H1 (cell line): ENCODE data around the gene PXDN. TPM values are rescaled to one million over a fixed set of nuclear protein-coding genes. Genes with fewer than 3 reads are reported as not detected.

Experiments
- CTCF ChIA-PET: fragments of 300-600 bp; sonication (Branson Sonifier 250); formaldehyde crosslinking; loops from one replicate; lab custom pipeline; 2021; ENCODE audit not compliant: partially characterized antibody; lab: Charles Lee
- POLR2A ChIA-PET: fragments of 300-600 bp; sonication (Branson Sonifier 250); formaldehyde crosslinking; loops from one replicate; lab custom pipeline; 2021; ENCODE audit warnings: inconsistent platforms; ENCODE audit not compliant: partially characterized antibody; lab: Charles Lee
- DNase-seq, 2 experiments: peaks; one replicate each; pipeline versions ENCODE4 v3.0.0 to v3.0.0-alpha.2; 2010 to 2022; ENCODE audit warnings: low spot score in 2 of 2, low read depth in 1 of 2, mixed read lengths in 1 of 2
- FAIRE-seq: peaks from 2 replicates; lab custom pipeline; 2011; peaks lifted over from hg19 to GRCh38; lab: Jason Lieb, UNC
- H2AFZ ChIP-seq: 2 replicates; pipeline ENCODE4 v1.8.1; 2012; ENCODE audit warnings: low read length, inconsistent platforms
- H2AK5ac ChIP-seq: 2 replicates; pipeline ENCODE4 v1.6.1; 2013; ENCODE audit warnings: low read depth, low read length
- H2BK120ac ChIP-seq: replicated peaks from 2 replicates; pipeline ENCODE3; 2013; ENCODE audit warnings: low read depth, low read length, inconsistent platforms
- H2BK12ac ChIP-seq: 2 replicates; pipeline ENCODE4 v1.6.1; 2013; ENCODE audit warnings: low read depth, low read length
- H2BK15ac ChIP-seq: 2 replicates; pipeline ENCODE4 v1.6.1; 2013; ENCODE audit warnings: low read length
- H2BK20ac ChIP-seq: 2 replicates; pipeline ENCODE4 v1.6.1; 2013; ENCODE audit warnings: low read length
- H2BK5ac ChIP-seq: 2 replicates; pipeline ENCODE4 v1.6.1; 2013; ENCODE audit warnings: low read depth, low read length
- H3K14ac ChIP-seq: 2 replicates; pipeline ENCODE4 v1.6.1; 2013; ENCODE audit warnings: inconsistent platforms; ENCODE audit not compliant: insufficient read length
- H3K18ac ChIP-seq: 2 replicates; pipeline ENCODE4 v1.6.1; 2013; ENCODE audit warnings: low read length; ENCODE audit errors: extremely low read depth
- H3K23ac ChIP-seq: 2 replicates; pipeline ENCODE4 v1.6.1; 2013; ENCODE audit warnings: inconsistent platforms; ENCODE audit not compliant: insufficient read length
- H3K23me2 ChIP-seq: 2 replicates; pipeline ENCODE4 v1.6.1; 2013; ENCODE audit warnings: low read depth, low read length
- H3K27ac ChIP-seq: 2 replicates; pipeline ENCODE4 v1.6.1; 2011; ENCODE audit warnings: low read depth, low read length, inconsistent platforms
- H3K27me3 ChIP-seq, 4 experiments: replicated peaks in 1 of 4; 1 replicate in 1 of 4; 2 replicates in 3 of 4; pipeline versions ENCODE4 v1.6.1 to v1.8.1; 2011 to 2013; ENCODE audit warnings: low read length in 3 of 4, mild to moderate bottlenecking in 3 of 4, inconsistent platforms in 2 of 4, mixed read lengths in 2 of 4, moderate library complexity in 1 of 4; ENCODE audit not compliant: control insufficient read depth in 3 of 4, insufficient read depth in 3 of 4; ENCODE audit errors: extremely low read depth in 1 of 4
- H3K36me3 ChIP-seq, 4 experiments: 2 replicates each; pipeline versions ENCODE4 v1.6.1 to v1.8.1; 2011 to 2013; ENCODE audit warnings: mild to moderate bottlenecking in 4 of 4, low read length in 3 of 4, moderate library complexity in 2 of 4, control low read depth in 1 of 4, inconsistent platforms in 1 of 4; ENCODE audit not compliant: insufficient read depth in 4 of 4, control insufficient read depth in 2 of 4
- H3K4ac ChIP-seq: replicated peaks from 2 replicates; pipeline ENCODE3; 2013; ENCODE audit warnings: low read length, low read depth, mixed read lengths, inconsistent platforms; ENCODE audit not compliant: insufficient read length
- H3K4me1 ChIP-seq, 4 experiments: replicated peaks in 1 of 4; 1 replicate in 1 of 4; 2 replicates in 3 of 4; pipeline versions ENCODE4 v1.6.1 to v1.8.1; 2011 to 2013; ENCODE audit warnings: low read length in 3 of 4, inconsistent platforms in 2 of 4, mixed read lengths in 1 of 4; ENCODE audit not compliant: insufficient read depth in 4 of 4, control insufficient read depth in 3 of 4
- H3K4me2 ChIP-seq, 2 experiments: 2 replicates each; pipeline versions ENCODE4 v1.6.1 to v1.8.1; 2011 to 2013; ENCODE audit warnings: low read depth in 2 of 2, low read length in 2 of 2, control low read depth in 1 of 2, inconsistent platforms in 1 of 2, mild to moderate bottlenecking in 1 of 2; ENCODE audit not compliant: insufficient read depth in 1 of 2
- H3K4me3 ChIP-seq, 4 experiments: fragments of 200-600, 300-600 bp in 1 of 4; sonication (generic), shearing (Covaris generic), sonication (Bioruptor Twin) in 1 of 4; 2 replicates each; pipeline versions ENCODE4 v1.5.1 to v1.8.1; 2011 to 2016; ENCODE audit warnings: low read length in 4 of 4, low read depth in 3 of 4, control low read depth in 2 of 4, inconsistent platforms in 2 of 4, mild to moderate bottlenecking in 2 of 4, mixed read lengths in 1 of 4, moderate library complexity in 1 of 4; ENCODE audit not compliant: insufficient read depth in 2 of 4; ENCODE audit errors: extremely low read depth in 1 of 4
- H3K56ac ChIP-seq: replicated peaks from 2 replicates; pipeline ENCODE3; 2013; ENCODE audit warnings: low read depth, mild to moderate bottlenecking, mixed read lengths, low read length, inconsistent platforms; ENCODE audit not compliant: insufficient read length
- H3K79me1 ChIP-seq: 2 replicates; pipeline ENCODE4 v1.6.1; 2013; ENCODE audit warnings: low read depth, low read length, control low read depth
- H3K79me2 ChIP-seq, 2 experiments: 2 replicates each; pipeline versions ENCODE4 v1.6.1 to v1.8.1; 2012 to 2013; ENCODE audit warnings: low read length in 2 of 2, mild to moderate bottlenecking in 2 of 2, inconsistent platforms in 1 of 2; ENCODE audit not compliant: insufficient read depth in 2 of 2, control insufficient read depth in 1 of 2
- H3K9ac ChIP-seq, 4 experiments: replicated peaks in 1 of 4; 1 replicate in 1 of 4; 2 replicates in 3 of 4; pipeline versions ENCODE4 v1.6.1 to v1.8.1; 2011 to 2013; ENCODE audit warnings: low read depth in 3 of 4, low read length in 3 of 4, control low read depth in 2 of 4, mild to moderate bottlenecking in 2 of 4, moderate library complexity in 2 of 4, inconsistent platforms in 1 of 4; ENCODE audit errors: extremely low read depth in 1 of 4
- H3K9me3 ChIP-seq, 2 experiments: 2 replicates each; pipeline versions ENCODE4 v1.6.1 to v1.8.1; 2012 to 2013; ENCODE audit warnings: mild to moderate bottlenecking in 2 of 2, moderate library complexity in 2 of 2, control low read depth in 1 of 2, inconsistent platforms in 1 of 2, low read depth in 1 of 2, low read length in 1 of 2, mixed read lengths in 1 of 2; ENCODE audit not compliant: insufficient read depth in 2 of 2
- H4K20me1 ChIP-seq, 2 experiments: replicated peaks in 1 of 2; 2 replicates each; pipeline versions ENCODE3 to v1.8.1; 2011 to 2013; ENCODE audit warnings: inconsistent platforms in 2 of 2, low read length in 2 of 2, mild to moderate bottlenecking in 1 of 2; ENCODE audit not compliant: insufficient read depth in 2 of 2, control insufficient read depth in 1 of 2
- H4K5ac ChIP-seq: 2 replicates; pipeline ENCODE4 v1.6.1; 2013; ENCODE audit warnings: low read length, low read depth, mixed read lengths, inconsistent platforms; ENCODE audit not compliant: insufficient read length
- H4K8ac ChIP-seq: 2 replicates; pipeline ENCODE4 v1.8.0; 2013; ENCODE audit warnings: mild to moderate bottlenecking, moderate library complexity, low read length, inconsistent platforms; ENCODE audit not compliant: insufficient read depth; ENCODE audit errors: extremely low read depth
- H4K91ac ChIP-seq: replicated peaks from 2 replicates; pipeline ENCODE3; 2013; ENCODE audit warnings: low read length, mixed read lengths, inconsistent platforms; ENCODE audit not compliant: insufficient read length
- ATF3 ChIP-seq: IDR thresholded peaks from 2 replicates; pipeline ENCODE4 v1.6.1; 2011; ENCODE audit warnings: low read depth, mild to moderate bottlenecking, low read length; ENCODE audit not compliant: insufficient read depth
- CBX8 ChIP-seq: fragments of 300-800, 300-1000 bp; sonication (generic); IDR thresholded peaks from 2 replicates; pipeline ENCODE4 v1.7.1; 2016; ENCODE audit warnings: low read depth, low read length, borderline replicate concordance
- RXRA ChIP-seq: IDR thresholded peaks from 2 replicates; pipeline ENCODE4 v1.6.1; 2011; ENCODE audit warnings: low read depth, mild to moderate bottlenecking, low read length, moderate library complexity; ENCODE audit not compliant: insufficient read depth
- SP4 ChIP-seq: IDR thresholded peaks from 2 replicates; pipeline ENCODE4 v1.6.1; 2012; ENCODE audit warnings: low read length, inconsistent platforms
- TCF12 ChIP-seq: IDR thresholded peaks from 2 replicates; pipeline ENCODE4 v1.6.1; 2011; ENCODE audit warnings: low read depth, mild to moderate bottlenecking, low read length
- WGBS, 2 experiments: shearing (Covaris generic) in 1 of 2; methylation state at CpG; one replicate each; pipeline versions ENCODE4 v1.1.6 to v1.1.7; 2013 to 2015; ENCODE audit warnings: low lambda C conversion rate in 2 of 2, mixed read lengths in 2 of 2, inconsistent platforms in 1 of 2, low coverage in 1 of 2, missing lambda C conversion rate in 1 of 2; ENCODE audit not compliant: insufficient replicate concordance in 2 of 2, insufficient coverage in 1 of 2, insufficient read length in 1 of 2; ENCODE audit errors: extremely low coverage in 1 of 2, missing lambda C conversion rate in 1 of 2; 5-methylcytosine and 5-hydroxymethylcytosine counted together
- polyA plus RNA-seq, 7 experiments: library from polyadenylated mRNA; depleted of rRNA in 3 of 7; stranded (reverse) in 5 of 7; unstranded in 2 of 7; fragments of >200 nt in 5 of 7; fragments of 200-250 nt in 2 of 7; gene quantifications; 1 replicate in 5 of 7; 2 replicates in 1 of 7; 4 replicates in 1 of 7; pipeline versions ENCODE4 v1.2.1 to v1.2.3, GENCODE V29; 2011 to 2013; ENCODE audit warnings: missing spikeins in 2 of 7, mixed read lengths in 2 of 7
- total RNA-seq: library from RNA; stranded (reverse); fragmentation: NEBNext Ultra II Directional; extraction: Animal tissue kit (Norgen Biotek cat#: 25700); gene quantifications from 2 replicates; pipeline ENCODE4 v1.2.1, GENCODE V29; 2021

PXDN gene
- total and polyA plus RNA-seq, 2 of the 8 experiments (the other 6 are each of a cell fraction or from before 2014, with no cell fraction given): 104 to 141 TPM

- H3K79me1 ChIP-seq: peaks cover 9% of the 10 kb centered on the region
- TF ChIP-seq SP4 (no peak), ATF3 (no peak), RXRA (no peak), CBX8 (no peak), TCF12 (no peak)
- no peak overlapping the region for H4K8ac ChIP-seq
- peaks cover 0 to 13% (median 7%) of the 10 kb centered on the region in 4 experiments; a peak in 5 of 7 replicates for H3K27me3 ChIP-seq
- H2AFZ ChIP-seq: no peak overlapping the region
- H4K91ac ChIP-seq: no peak overlapping the region
- H3K23ac ChIP-seq: no peak overlapping the region
- peaks cover 0 to 16% of the 10 kb centered on the region in 2 experiments for H4K20me1 ChIP-seq
- no peak overlapping the region for H3K9ac ChIP-seq
- peak overlapping the region in 1 of 2 experiments; percentile 67; a peak in 1 of 4 replicates for H3K4me2 ChIP-seq
- no peak overlapping the region for H2BK12ac ChIP-seq
- ChIA-PET CTCF (interaction anchor here (0.6 to 2.6 kb wide), 13 partner anchors 9 to 149 kb away, joined by 3 to 18 read pairs (median 5); no protein-coding TSS in a partner anchor), POLR2A (interaction anchor here (0.9 to 2.4 kb wide), 7 partner anchors 11 to 147 kb away, joined by 3 to 8 read pairs (median 4); no protein-coding TSS in a partner anchor)
- no peak overlapping the region for H2BK120ac ChIP-seq
- FAIRE-seq (no peak), DNase-seq (peak in 1 of 2 experiments; percentile 44)
- H3K9me3 ChIP-seq: peaks cover 0 to 2% of the 10 kb centered on the region in 2 experiments; a peak in 1 of 4 replicates
- H3K4me1 ChIP-seq: peaks cover 1 to 24% (median 6%) of the 10 kb centered on the region in 4 experiments; a peak in 5 of 7 replicates
- H2BK5ac ChIP-seq: peak overlapping the region; percentile 85
- H3K4me3 ChIP-seq: no peak overlapping the region
- peak overlapping the region; percentile 94 for H2AK5ac ChIP-seq
- H2BK20ac ChIP-seq: 0 out of 2 replicates have a peak overlapping the region, but pooled peaks have one; percentile 41
- H3K18ac ChIP-seq: peak overlapping the region; percentile 19; the same call in 1 of the 2 replicates
- H3K4ac ChIP-seq: no peak overlapping the region
- no peak overlapping the region for H3K27ac ChIP-seq
- peaks cover 9 to 65% of the 10 kb centered on the region in 2 experiments for H3K79me2 ChIP-seq
- no peak overlapping the region for H4K5ac ChIP-seq
- WGBS, 2 experiments: 82% methylated on average over 24 of the region's 24 CpGs; no CpG with 5 or more reads in 1 of the 2 experiments
- H2BK15ac ChIP-seq: 0 out of 2 replicates have a peak overlapping the region, but pooled peaks have one; percentile 40
- no peak overlapping the region for H3K56ac ChIP-seq
- peaks cover 2% of the 10 kb centered on the region; the same call in 1 of the 2 replicates for H3K23me2 ChIP-seq
- no peaks in the 10 kb centered on the region; a peak in 1 of 8 replicates for H3K36me3 ChIP-seq
- no peak overlapping the region for H3K14ac ChIP-seq
Observed at GRCh38 chr2:1740716-1741589, 3.4 kb downstream of the PXDN start.
